Measurements from ENCODE around the gene DNMT1.

Gene DNMT1

GRCh38 chr19:10227026-10227971, 32.5 kb upstream of the DNMT1 start:
- no peak for ATAC-seq
- H3K27me3 Mint-ChIP-seq = no peaks in the 10 kb centered on the region
- peaks cover 41% of the 10 kb centered on the region for H3K4me1 Mint-ChIP-seq
- no peak overlapping the region for H3K4me3 Mint-ChIP-seq
- H3K36me3 Mint-ChIP-seq = peaks cover 11% of the 10 kb centered on the region
- H3K9me3 Mint-ChIP-seq = no peaks in the 10 kb centered on the region
- peak overlapping the region; percentile 82 for H3K27ac Mint-ChIP-seq

GRCh38 chr19:10226376-10227025, 31.7 kb upstream of the DNMT1 start:
- Mint-ChIP-seq H3K27ac (no peak overlapping the region), H3K4me3 (no peak overlapping the region)

GRCh38 chr19:10226021-10226375, 31.2 kb upstream of the DNMT1 start:
- no peak overlapping the region for H3K27ac Mint-ChIP-seq
- H3K4me1 Mint-ChIP-seq = peaks cover 45% of the 10 kb centered on the region

More at GRCh38 chr19:10226376-10227025, 31.7 kb upstream of the DNMT1 start:
- ATAC-seq = no peak
- H3K9me3 Mint-ChIP-seq = no peaks in the 10 kb centered on the region
- peaks cover 41% of the 10 kb centered on the region for H3K4me1 Mint-ChIP-seq
- H3K27me3 Mint-ChIP-seq = no peaks in the 10 kb centered on the region
- peaks cover 12% of the 10 kb centered on the region for H3K36me3 Mint-ChIP-seq

GRCh38 chr19:10224337-10224736, 29.6 kb upstream of the DNMT1 start:
- no peak for ATAC-seq
- Mint-ChIP-seq H3K36me3 (peaks cover 12% of the 10 kb centered on the region), H3K4me1 (peaks cover 50% of the 10 kb centered on the region), H3K27ac (no peak overlapping the region), H3K4me3 (no peak overlapping the region), H3K9me3 (no peaks in the 10 kb centered on the region), H3K27me3 (no peaks in the 10 kb centered on the region)

More at GRCh38 chr19:10226021-10226375, 31.2 kb upstream of the DNMT1 start:
- no peaks in the 10 kb centered on the region for H3K9me3 Mint-ChIP-seq
- H3K27me3 Mint-ChIP-seq = no peaks in the 10 kb centered on the region
- no peak for ATAC-seq
- no peak overlapping the region for H3K4me3 Mint-ChIP-seq
- H3K36me3 Mint-ChIP-seq = peaks cover 12% of the 10 kb centered on the region

GRCh38 chr19:10223488-10224213, 28.9 kb upstream of the DNMT1 start:
- Mint-ChIP-seq H3K4me3 (no peak overlapping the region), H3K27ac (no peak overlapping the region), H3K36me3 (peaks cover 12% of the 10 kb centered on the region), H3K4me1 (peaks cover 50% of the 10 kb centered on the region), H3K27me3 (no peaks in the 10 kb centered on the region), H3K9me3 (no peaks in the 10 kb centered on the region)
- ATAC-seq = no peak

- no peaks in the 10 kb centered on the region for H3K27me3 Mint-ChIP-seq
- H3K4me3 Mint-ChIP-seq = no peak overlapping the region
- no peak for ATAC-seq
- H3K36me3 Mint-ChIP-seq = peaks cover 12% of the 10 kb centered on the region
- peaks cover 46% of the 10 kb centered on the region for H3K4me1 Mint-ChIP-seq
- H3K9me3 Mint-ChIP-seq = no peaks in the 10 kb centered on the region
- H3K27ac Mint-ChIP-seq = no peak overlapping the region
Measured at GRCh38 chr19:10222201-10222890, 27.6 kb upstream of the DNMT1 start.

- H3K4me3 Mint-ChIP-seq = no peak overlapping the region
- no peaks in the 10 kb centered on the region for H3K9me3 Mint-ChIP-seq
- H3K27ac Mint-ChIP-seq = no peak overlapping the region
- H3K4me1 Mint-ChIP-seq = peaks cover 39% of the 10 kb centered on the region
- ATAC-seq = no peak
- H3K27me3 Mint-ChIP-seq = no peaks in the 10 kb centered on the region
- H3K36me3 Mint-ChIP-seq = peaks cover 12% of the 10 kb centered on the region
Measured at GRCh38 chr19:10220695-10221094, 25.9 kb upstream of the DNMT1 start.

- H3K27me3 Mint-ChIP-seq = no peaks in the 10 kb centered on the region
- peak; percentile 86 for ATAC-seq
- H3K27ac Mint-ChIP-seq = peak overlapping the region; percentile 30
- peaks cover 39% of the 10 kb centered on the region for H3K4me1 Mint-ChIP-seq
- no peaks in the 10 kb centered on the region for H3K9me3 Mint-ChIP-seq
- peaks cover 12% of the 10 kb centered on the region for H3K36me3 Mint-ChIP-seq
- H3K4me3 Mint-ChIP-seq = no peak overlapping the region
Measured at GRCh38 chr19:10219678-10220077, 24.9 kb upstream of the DNMT1 start.

GRCh38 chr19:10217085-10217484, 22.3 kb upstream of the DNMT1 start:
- H3K4me3 Mint-ChIP-seq = no peak overlapping the region
- no peaks in the 10 kb centered on the region for H3K36me3 Mint-ChIP-seq
- no peaks in the 10 kb centered on the region for H3K9me3 Mint-ChIP-seq
- H3K4me1 Mint-ChIP-seq = peaks cover 32% of the 10 kb centered on the region
- no peak overlapping the region for H3K27ac Mint-ChIP-seq
- no peak for ATAC-seq
- no peaks in the 10 kb centered on the region for H3K27me3 Mint-ChIP-seq

- H3K9me3 Mint-ChIP-seq = no peaks in the 10 kb centered on the region
- no peaks in the 10 kb centered on the region for H3K36me3 Mint-ChIP-seq
- no peak overlapping the region for H3K4me3 Mint-ChIP-seq
- H3K4me1 Mint-ChIP-seq = peaks cover 12% of the 10 kb centered on the region
- H3K27ac Mint-ChIP-seq = no peak overlapping the region
- no peaks in the 10 kb centered on the region for H3K27me3 Mint-ChIP-seq
- no peak for ATAC-seq
Measured at GRCh38 chr19:10214784-10215183, 20.0 kb upstream of the DNMT1 start.

- Mint-ChIP-seq H3K9me3 (peaks cover 3% of the 10 kb centered on the region), H3K36me3 (no peaks in the 10 kb centered on the region), H3K27me3 (no peaks in the 10 kb centered on the region), H3K4me3 (no peak overlapping the region), H3K4me1 (no peaks in the 10 kb centered on the region), H3K27ac (no peak overlapping the region)
- no peak for ATAC-seq
Measured at GRCh38 chr19:10211691-10212090, 16.9 kb upstream of the DNMT1 start.

GRCh38 chr19:10211061-10211460, 16.3 kb upstream of the DNMT1 start:
- Mint-ChIP-seq H3K36me3 (no peaks in the 10 kb centered on the region), H3K4me3 (no peak overlapping the region), H3K4me1 (no peaks in the 10 kb centered on the region), H3K27me3 (no peaks in the 10 kb centered on the region), H3K9me3 (peaks cover 3% of the 10 kb centered on the region), H3K27ac (no peak overlapping the region)
- ATAC-seq = no peak

GRCh38 chr19:10209315-10209714, 14.6 kb upstream of the DNMT1 start:
- Mint-ChIP-seq H3K4me3 (no peak overlapping the region), H3K9me3 (peaks cover 3% of the 10 kb centered on the region), H3K36me3 (no peaks in the 10 kb centered on the region), H3K4me1 (peaks cover 7% of the 10 kb centered on the region), H3K27me3 (no peaks in the 10 kb centered on the region), H3K27ac (no peak overlapping the region)
- no peak for ATAC-seq

GRCh38 chr19:10207026-10207425, 12.3 kb upstream of the DNMT1 start:
- H3K27me3 Mint-ChIP-seq = no peaks in the 10 kb centered on the region
- H3K4me1 Mint-ChIP-seq = peaks cover 7% of the 10 kb centered on the region
- no peak overlapping the region for H3K27ac Mint-ChIP-seq

More at GRCh38 chr19:10207026-10207425, 12.3 kb upstream of the DNMT1 start:
- Mint-ChIP-seq H3K36me3 (no peaks in the 10 kb centered on the region), H3K4me3 (no peak overlapping the region), H3K9me3 (peaks cover 3% of the 10 kb centered on the region)
- ATAC-seq = no peak

Measured in stimulated activated memory B cell treated with anti-CD40 and anti-IgM and Interleukin-4, amounts not matched to agents 10 μg/mL and 1 μg/mL and 100 μg/mL, for 72 hours (primary cell).